NK-92 (cell line): ENCODE data around the gene SH3RF2.

Source experiments
- DNase-seq: peaks from one replicate; lab custom pipeline; 2025; ENCODE audit not compliant: unreplicated experiment; lab: John Stamatoyannopoulos, UW

SH3RF2 gene

GRCh38 chr5:146040527-146040926, 104.1 kb downstream of the SH3RF2 start:
- no peak for DNase-seq

GRCh38 chr5:146041180-146041789, 104.9 kb downstream of the SH3RF2 start:
- no peak for DNase-seq

DNA sequence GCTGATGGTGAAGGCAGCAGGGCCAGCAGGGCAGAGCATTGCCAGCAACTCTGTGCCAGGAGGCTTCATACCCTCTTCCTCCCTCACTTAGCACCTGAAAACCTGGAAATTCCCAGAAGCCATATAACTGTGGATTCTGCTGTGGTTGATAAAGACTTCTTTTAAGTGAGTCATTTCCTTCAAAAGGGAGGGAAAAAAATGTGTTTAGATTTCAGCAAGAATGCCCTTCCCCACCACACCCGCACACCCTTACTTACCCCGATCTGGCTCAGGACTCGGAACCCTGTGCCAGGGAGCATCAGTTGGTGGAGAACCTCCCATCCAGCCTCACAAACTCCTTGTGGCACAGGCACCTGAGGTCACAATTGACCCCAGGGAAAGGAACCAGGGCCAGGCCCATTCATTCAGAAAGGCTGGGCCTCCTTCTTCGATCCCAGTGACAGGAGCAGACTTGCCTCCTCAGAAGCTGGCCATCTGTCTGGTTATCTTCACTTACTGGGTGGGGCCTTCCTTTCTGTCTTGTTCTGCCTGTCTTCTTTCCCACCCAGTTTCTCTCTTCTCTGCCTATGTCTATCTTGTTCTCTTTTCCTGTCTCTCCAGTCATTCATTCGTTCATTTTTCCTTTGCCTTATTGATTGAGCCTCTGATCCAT, 106.4 kb downstream of the SH3RF2 start:
- DNase-seq: no peak

DNA sequence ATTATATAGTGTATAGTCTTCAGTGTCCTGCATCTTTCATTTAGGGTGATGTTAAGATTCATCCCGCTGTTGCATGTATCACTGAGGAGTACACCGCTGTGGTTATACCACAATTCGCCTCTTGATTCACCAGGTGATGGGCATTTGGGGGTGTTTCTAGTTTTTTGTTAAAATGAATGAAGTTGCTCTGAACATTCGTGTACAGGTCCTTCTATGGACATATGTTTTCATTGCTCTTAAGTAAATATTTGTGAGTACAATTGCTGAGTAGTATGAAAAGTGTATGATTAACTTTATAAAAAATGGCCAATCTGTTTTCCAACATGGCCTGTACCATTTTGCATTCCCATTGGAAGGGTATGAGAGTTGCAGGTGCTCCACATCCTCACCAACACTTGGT, 107.3 kb downstream of the SH3RF2 start:
- no peak for DNase-seq

- no peak for DNase-seq
These were observed 111.0 kb downstream of the SH3RF2 start for GRCh38 chr5:146047396-146047795.

DNA sequence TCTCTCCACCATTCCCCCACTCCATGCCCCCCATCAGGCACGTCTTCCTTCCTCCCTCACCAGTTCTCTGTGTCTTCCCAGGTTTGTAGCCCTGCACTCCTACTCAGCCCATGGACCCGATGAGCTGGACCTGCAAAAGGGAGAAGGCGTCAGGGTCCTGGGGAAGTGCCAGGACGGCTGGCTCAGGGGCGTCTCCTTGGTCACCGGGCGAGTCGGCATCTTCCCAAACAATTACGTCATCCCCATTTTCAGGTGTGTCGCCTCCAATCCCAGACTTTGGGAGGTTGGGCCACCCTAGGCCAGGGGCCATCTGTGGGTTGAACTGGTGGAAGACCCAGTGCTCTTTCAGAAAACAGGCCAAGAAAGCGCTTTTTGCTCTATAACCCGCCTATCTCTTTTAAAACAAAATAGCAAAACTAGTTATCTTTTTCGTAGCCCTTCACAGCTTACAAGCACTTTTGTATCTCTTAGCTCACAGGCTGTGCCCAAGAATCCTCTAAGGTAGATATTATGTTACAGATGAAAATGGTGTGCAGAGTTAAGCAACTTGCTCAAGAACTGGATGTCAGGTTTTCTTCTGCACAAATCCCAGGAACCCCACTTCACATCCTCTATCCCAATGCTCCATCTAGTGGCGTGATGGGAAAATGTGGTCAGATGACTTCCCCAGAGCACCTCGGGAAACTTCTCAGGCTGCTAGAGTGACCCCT, 112.8 kb downstream of the SH3RF2 start:
- no peak for DNase-seq

DNA sequence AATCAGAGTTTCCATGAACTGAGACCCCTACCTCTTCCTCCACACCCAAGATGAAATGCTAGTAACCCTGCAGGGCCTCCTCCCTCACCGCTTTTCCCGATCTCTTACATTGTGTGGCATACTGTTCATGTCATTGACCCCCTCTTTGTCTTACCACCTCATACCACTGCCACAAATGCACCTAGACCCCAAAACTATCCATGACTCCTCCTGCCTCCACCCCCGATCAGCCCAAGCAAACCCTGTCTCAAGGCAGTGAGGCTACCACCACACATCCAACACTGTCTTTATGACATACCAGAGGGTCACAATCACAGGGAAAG, 113.3 kb downstream of the SH3RF2 start:
- no peak for DNase-seq

DNA sequence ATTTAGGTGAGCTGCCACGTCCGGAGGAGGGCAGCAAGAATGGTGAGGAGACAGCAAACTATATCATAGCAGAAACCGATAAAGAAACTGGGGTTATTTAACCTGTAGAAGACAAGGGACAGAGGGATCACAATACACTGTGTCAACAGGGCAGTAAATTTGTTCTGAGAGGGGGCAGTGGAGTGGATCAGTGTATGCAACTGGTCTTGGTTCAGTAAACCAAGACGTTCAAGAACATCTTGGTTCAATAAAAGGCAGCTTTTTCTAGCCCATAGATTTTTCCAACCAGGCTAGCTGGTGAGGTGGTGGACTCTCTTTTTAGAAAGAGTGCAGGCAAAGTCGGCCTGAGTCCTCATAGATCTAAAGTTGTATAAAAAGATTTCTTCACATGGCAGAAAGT, 113.7 kb downstream of the SH3RF2 start:
- no peak for DNase-seq

DNA sequence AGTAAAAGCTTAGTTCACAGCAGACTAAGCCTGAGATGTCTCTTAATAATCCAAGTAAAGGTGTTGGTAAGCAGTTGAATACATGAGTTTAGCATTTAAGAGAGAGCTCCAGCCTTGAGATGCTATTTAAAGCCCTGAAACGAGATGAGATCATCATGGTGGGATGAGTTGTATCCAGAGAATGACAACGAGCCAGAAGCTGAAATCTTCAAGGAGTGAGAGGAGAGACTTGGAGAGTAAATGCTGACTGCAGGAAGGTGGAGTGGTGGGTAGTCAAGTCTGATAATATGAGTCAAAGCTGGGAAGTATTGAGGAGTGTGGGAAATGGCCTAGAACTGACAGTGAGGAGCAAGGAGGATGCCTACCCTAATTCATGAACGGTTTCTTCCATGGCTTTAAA, 115.3 kb downstream of the SH3RF2 start:
- DNase-seq: no peak

DNA sequence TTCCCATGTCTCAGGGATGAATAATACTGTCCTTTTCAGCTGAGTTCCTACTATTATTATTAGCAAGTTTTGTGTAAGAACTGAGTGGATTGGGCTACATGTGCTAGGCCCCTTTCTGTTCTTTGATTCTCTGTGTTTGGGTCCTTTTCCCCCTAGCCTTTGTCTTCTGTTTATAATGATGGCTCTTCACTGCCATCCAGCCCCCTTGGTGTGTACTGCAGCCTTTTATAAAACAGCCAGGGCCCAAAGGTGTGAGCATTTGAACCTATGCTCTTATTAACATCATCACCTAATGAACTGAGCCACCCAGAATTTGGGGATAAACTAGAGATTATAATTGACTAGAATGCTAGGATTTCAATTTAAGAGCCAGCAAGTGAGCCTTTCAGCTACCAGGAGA, 116.4 kb downstream of the SH3RF2 start:
- no peak for DNase-seq

- no peak for DNase-seq
These were observed 119.1 kb downstream of the SH3RF2 start for GRCh38 chr5:146055432-146055831.

DNA sequence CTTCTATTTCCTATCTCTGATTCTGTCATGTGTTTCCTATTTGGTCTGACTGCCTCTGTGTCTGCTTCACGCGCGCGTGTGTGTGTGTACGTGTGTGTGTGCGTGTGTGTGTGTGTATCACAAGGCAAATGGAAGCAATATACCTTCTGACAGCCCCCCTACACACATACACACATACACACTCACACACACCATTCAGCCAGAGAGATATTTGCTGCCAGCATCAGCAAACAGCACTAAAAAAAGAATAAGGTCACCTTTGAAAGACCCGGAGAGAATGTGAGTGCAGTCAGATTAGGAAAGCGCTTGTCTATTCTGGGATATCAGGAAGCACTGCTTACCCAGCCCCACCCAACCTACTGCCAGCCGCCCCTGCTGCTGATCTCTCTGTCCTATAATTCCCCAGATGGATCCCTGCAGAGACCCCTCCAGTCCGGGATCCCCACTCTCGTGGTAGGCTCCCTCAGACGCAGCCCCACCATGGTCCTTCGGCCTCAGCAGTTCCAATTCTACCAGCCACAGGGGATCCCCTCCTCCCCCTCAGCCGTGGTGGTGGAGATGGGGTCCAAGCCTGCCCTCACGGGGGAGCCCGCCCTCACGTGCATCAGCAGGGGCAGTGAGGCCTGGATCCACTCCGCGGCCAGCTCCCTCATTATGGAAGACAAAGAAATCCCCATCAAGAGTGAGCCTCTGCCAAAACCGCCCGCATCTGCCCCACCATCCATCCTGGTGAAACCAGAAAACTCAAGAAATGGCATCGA, 123.3 kb downstream of the SH3RF2 start:
- no peak for DNase-seq

- no peak for DNase-seq
These were observed 123.8 kb downstream of the SH3RF2 start for GRCh38 chr5:146060221-146060585.

- no peak for DNase-seq
These were observed 130.6 kb downstream of the SH3RF2 start for GRCh38 chr5:146066968-146067367.

- DNase-seq: no peak
These were observed 131.8 kb downstream of the SH3RF2 start for GRCh38 chr5:146068206-146068605.

- DNase-seq: no peak
These were observed 132.8 kb downstream of the SH3RF2 start for GRCh38 chr5:146068977-146069779.

DNA sequence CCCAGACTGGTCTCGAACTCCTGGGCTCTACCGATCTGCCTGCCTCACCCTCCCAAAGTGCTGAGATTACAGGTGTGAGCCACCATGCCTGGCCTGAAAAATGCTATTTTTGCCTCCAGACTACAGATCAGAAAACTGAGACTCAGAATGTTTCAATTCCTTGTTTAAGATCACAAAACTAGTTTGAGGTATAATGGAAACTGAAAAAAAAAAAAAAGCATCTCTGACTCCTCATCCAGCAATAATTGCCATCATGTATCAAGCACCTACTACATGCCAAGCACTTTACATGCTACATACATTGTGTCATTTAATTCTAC, 133.4 kb downstream of the SH3RF2 start:
- DNase-seq: no peak

GRCh38 chr5:146070746-146071145, 134.4 kb downstream of the SH3RF2 start:
- no peak for DNase-seq

GRCh38 chr5:146071171-146071570, 134.8 kb downstream of the SH3RF2 start:
- DNase-seq: no peak

- no peak for DNase-seq
These were observed 136.2 kb downstream of the SH3RF2 start for GRCh38 chr5:146072595-146072994.

- no peak for DNase-seq
These were observed 137.0 kb downstream of the SH3RF2 start for GRCh38 chr5:146073239-146073900.
